ENCODE data around the gene RAB10.
"Not testable (repeated sequence)": the region's sequence is repeated elsewhere in the genome, so short reads cannot be mapped to it uniquely, and the experiment has no call there.

RAB10 gene

DNA sequence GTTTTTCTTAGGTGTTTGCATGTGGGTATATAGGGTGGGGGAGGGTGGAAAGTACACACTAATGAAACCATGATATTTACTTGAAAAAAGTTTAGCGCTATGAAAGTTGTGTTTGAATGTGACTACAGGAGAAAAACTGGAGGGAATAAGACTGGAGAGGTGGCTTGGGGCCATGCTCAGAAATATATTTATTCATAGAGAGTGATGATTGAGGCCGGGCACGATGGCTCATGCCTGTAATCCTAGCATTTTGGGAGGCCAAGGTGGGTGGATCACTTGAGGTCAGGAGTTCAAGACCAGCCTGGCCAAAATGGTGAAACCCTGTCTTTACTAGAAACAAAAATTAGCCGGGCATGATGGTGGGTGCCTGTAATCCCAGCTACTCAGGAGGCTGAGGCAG lies 55.0 kb downstream of the RAB10 start:
- not testable (repeated sequence) for DNase-seq (ENCODE audit: low read depth, low spot score)

DNA sequence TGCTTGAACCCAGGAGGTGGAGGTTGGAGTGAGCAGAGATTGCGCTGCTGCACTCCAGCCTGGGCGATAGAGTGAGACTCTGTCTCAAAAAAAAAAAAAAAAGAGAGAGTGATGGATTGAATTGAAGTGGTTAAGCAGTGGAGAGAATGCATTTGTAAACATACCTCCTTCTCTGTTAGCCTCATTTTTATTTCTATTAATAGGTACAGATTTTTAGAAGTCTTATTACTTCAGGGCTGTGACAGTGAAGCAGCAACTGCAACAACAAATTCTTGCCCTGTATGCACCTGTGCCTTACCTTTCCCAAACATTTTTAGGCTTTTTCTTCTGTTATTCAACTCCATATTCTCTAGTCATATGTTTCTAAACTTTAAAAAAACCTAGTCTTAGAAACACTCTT lies 55.5 kb downstream of the RAB10 start:
- no peak for DNase-seq (ENCODE audit: low read depth, low spot score)

DNA sequence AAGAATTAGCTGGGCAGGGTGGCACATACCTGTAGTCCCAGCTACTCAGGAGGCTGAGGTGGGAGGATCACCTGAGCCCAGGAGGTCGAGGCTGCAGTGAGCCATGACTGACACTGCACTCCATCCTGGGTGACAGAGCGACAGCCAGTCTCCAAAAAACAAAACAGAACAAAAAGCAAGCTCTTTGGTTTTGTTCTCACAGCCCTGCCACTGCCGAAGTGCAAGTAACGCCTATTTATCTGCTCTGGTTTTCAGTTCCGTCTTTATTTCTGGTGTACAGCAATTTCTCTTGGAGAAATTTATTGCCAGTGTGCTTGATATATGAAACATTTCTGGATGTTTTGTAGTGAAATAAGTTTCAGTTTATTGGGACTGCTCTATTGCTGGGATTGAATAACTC lies 61.9 kb downstream of the RAB10 start:
- no peak for DNase-seq (ENCODE audit: low read depth, low spot score)

DNA sequence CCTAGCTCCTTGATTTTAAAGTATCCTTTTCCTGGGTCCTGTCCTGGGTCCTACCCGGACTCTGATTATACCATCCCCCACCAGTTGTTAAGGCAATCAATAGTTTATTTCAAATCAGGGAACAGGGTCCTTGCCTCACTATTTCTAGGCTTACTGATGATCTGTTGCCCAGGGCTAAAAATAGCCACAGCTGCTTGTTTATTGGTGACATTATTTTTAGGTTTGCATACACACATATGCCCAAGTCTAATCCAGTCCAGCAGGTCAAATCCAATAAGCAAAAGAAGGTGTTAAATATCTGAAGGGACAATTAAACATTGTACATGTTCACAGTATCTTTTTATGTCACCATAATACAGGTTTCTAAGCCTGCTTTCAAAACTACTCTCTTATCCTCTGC lies 66.0 kb downstream of the RAB10 start:
- no peak for DNase-seq (ENCODE audit: low read depth, low spot score)

DNA sequence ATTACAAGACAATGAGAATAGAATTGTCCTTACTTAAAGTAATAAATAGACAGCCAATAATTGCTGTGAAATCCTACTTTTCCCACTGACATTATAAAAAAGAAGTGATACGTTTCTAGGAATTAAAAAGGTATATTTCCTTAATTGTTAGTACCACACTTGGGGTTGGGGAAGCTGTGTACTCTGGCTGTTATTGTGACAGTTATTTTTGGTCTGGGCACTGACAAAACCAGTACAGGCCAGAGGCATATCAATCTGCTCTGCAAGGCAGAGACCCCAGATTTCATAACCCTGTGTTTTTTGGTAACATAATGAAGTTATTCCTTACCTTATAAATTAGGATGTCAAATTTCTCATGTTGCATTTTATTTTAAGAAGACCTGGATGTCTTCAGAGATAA lies 66.5 kb downstream of the RAB10 start:
- no peak for DNase-seq (ENCODE audit: low read depth, low spot score)

DNA sequence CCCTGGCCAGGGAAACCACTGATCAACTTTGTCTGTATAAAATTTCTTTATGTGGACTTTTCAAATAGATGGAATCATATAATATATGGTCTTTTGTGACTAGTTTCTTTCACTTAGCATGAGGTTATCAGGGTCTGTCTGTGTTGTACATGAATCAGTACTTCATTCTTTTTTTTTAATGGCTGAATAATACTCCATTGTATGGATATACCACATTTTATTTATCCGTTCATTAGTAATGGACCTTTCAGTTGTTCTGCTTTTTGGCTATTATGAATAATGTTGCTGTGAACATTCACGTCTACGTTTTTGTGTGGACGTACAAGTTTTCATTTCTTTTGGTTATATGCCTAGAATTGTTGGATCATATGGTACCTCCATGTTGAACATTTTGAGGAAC lies 69.9 kb downstream of the RAB10 start:
- no peak for DNase-seq (ENCODE audit: low read depth, low spot score)

DNA sequence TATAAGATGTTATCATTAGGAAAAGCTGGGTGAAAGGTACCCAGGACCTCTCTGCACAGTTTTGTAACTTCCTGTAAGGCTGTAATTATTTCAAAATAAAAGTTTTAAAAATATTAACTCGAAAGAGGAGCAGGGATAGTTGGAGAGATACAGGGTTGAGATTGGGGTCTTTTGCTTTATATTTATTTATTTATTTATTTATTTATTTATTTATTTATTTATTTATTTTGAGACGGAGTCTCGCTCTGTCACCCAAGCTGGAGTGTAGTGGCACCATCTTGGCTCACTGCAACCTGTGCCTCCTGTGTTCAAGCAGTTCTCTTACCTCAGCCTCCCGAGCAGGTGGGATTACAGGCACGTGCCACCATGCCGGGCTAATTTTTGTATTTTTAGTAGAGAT lies 74.8 kb downstream of the RAB10 start:
- not testable (repeated sequence) for DNase-seq (ENCODE audit: low read depth, low spot score)

DNA sequence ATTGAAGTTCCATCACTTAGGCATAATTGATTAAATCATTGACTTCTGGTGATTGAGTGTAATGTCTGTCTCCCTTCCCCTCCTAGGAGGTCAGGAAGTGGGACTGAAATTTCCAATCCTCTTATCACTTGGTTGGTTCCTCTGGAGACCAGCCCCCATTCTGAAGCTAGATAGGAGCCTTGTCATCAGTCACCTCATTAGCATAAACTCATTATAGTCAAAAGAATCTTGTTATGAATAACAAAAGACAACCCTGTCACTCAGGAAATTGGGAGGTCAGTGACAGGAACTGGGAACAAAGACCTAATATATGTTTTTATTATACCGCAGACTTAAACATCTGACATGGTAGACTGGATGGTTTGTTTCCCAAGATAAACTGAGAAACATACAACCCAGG lies 78.3 kb downstream of the RAB10 start:
- DNase-seq (ENCODE audit: low read depth, low spot score), result no peak

DNA sequence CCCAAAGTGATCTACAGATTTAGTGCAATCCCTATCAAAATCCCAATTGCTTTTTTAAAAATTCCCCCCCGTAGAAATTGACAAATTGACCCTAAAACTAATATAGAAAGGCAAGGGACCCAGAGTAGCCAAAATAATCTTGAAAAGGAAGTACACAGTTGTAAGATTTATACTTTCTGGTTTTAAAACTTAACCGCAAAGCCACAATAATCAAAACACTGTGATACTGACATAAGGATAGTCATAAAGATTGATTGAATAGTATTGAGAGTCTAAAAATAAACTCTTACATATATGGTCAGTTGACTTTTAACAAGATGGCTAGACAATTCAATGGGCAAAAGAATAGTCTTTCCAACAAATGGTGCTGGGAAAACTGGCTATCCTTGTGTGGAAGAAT lies 80.3 kb downstream of the RAB10 start:
- no peak for DNase-seq (ENCODE audit: low read depth, low spot score)

DNA sequence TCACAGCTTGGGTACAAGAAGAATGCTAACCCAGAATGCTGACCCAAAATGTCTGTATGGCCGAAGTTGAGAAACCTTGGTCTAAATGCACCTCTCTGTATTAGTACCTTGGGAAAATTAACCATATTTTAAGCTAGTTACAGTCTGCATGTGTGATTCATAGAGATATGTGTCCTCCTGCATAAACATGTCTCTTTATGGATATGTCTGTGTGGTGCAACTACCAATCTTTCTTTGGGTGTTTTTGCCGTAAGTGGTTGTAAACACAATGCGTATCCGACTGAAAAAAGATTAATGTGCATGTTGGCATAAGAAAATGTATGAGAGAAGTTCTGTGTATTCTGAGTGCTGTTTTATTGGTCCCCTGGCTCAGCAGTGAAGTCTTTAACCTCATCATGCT lies 84.8 kb downstream of the RAB10 start:
- no peak for DNase-seq (ENCODE audit: low read depth, low spot score)

DNA sequence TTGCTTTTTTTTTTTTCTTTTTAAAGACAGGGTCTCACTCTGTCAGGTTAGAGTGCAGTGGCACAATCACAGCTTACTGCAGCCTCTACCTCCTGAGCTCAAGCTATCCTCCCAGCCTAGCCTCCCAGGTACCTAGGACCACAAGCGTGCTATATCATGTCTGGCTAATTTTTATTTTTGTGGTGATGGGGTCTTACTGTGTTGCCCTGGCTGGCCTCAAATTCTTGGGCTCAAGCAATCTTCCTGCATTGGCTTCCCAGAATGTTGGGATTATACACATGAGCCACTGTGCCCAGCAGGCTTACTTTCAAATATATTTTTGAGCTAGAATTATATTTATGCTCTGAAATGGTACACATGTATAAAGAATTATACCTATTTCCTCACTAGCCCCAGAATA lies 85.6 kb downstream of the RAB10 start:
- no peak for DNase-seq (ENCODE audit: low read depth, low spot score)

DNA sequence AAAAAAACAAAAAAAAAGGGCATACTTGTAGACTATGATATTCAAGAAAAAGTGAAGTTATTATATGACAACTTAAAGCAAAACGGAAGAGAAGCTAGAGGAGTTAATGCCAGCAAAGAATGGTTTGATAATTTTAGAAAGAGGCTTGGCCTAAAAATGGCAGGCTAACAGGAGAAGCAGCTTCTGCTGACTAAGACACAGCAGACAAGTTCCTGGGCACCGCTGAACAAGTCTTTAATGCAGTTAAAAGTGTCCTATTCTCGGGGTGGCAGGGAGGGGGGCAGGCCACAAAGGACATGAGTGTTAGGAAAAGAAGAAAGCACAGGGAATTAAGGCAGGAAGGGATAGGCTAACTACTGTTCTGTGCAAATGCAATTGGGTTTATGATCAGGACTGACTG lies 88.7 kb downstream of the RAB10 start:
- no peak for DNase-seq (ENCODE audit: low read depth, low spot score)

DNA sequence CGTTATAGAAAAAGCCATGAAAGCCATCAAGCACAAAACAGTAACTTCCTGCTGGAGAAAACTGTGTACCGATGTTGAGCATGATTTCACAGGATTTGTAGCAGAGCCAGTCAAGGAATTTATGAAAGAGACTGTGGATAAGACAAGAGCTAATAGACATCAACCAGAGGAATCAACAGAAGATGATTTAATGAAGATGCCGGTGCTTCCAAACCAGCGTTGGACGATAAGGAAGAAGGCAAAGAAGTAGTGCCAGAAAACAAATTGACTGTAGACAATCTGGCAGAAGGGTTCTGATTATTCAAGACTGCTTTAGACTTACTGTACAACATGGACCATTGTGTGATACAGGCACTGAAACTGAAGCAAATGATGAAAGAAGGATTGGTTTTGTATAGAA lies 89.5 kb downstream of the RAB10 start:
- no peak for DNase-seq (ENCODE audit: low read depth, low spot score)

DNA sequence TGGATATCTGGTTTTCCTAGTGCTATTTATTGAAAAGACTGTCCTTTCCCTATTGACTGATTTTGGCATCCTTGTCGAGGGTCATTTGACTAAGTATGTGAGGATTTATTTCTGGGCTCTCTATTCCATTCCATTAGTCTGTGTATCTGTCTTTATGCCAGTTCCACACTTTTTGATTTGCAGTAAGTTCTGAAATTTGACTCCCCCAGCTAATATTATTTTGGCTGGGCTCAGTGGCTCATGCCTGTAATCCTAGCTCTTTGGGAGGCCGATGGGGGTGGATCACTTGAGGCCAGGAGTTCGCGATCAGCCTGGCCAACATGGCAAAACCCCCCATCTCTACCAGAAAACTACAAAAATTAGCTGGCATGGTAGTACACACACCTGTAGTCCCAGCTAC lies 92.2 kb downstream of the RAB10 start:
- DNase-seq (ENCODE audit: low read depth, low spot score), result no peak

DNA sequence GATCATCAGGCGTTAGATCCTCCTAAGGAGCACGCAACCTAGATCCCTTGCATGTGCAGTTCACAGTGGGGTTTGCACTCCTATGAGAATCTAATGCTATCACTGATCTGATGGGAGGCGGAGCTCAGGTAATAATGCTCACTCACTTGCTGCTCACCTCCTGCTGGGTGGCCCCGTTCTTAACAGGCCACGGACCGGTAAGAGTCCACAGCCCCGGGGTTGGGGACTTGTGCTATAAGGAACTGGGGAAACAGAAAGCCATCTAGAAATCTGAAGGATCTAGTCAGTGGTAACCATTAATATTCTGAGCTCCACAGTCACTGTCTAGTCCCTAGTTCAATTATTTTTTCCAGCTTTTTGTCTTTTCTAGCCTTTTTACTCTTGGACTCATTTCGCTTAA lies 94.3 kb downstream of the RAB10 start:
- DNase-seq (ENCODE audit: low read depth, low spot score), result no peak

DNA sequence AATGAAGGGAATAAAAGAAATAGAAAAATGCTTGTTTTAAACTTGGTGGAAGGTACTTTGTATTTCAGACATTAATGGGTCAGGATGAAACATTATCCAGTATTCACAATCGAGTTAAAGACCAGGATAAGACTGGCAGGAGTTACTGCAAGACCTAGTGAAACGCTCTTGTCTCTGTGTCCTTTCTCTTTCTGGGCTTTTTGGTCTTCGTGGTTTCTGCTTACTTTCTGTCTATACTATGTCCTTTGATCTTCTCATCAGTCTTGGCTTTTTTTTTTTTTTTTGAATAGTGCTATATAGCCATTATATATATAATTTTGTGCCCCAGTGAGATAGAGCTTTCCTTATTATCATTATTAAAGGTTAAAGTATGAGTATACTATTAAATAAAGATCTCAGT lies 96.9 kb downstream of the RAB10 start:
- no peak for DNase-seq (ENCODE audit: low read depth, low spot score)

DNA sequence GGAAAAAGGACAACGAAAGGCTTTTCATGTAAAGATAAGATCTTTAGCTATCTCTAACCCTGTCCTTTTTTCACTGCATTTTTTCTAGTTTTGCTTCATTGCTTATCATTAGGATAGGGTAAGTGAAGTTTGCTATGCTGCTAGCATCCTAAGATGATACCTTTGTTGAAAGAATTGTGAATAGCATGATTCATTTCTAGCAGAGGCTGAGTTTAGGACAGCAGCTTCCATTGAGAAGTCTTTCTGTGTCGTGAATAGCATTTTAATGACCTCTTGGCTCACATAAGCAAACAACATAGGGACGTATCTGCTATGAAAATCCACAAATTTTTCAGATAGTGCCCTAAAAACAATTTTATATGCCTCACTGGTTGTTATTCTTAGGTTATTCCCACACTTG lies 102.6 kb downstream of the RAB10 start:
- DNase-seq (ENCODE audit: low read depth, low spot score), result no peak

DNA sequence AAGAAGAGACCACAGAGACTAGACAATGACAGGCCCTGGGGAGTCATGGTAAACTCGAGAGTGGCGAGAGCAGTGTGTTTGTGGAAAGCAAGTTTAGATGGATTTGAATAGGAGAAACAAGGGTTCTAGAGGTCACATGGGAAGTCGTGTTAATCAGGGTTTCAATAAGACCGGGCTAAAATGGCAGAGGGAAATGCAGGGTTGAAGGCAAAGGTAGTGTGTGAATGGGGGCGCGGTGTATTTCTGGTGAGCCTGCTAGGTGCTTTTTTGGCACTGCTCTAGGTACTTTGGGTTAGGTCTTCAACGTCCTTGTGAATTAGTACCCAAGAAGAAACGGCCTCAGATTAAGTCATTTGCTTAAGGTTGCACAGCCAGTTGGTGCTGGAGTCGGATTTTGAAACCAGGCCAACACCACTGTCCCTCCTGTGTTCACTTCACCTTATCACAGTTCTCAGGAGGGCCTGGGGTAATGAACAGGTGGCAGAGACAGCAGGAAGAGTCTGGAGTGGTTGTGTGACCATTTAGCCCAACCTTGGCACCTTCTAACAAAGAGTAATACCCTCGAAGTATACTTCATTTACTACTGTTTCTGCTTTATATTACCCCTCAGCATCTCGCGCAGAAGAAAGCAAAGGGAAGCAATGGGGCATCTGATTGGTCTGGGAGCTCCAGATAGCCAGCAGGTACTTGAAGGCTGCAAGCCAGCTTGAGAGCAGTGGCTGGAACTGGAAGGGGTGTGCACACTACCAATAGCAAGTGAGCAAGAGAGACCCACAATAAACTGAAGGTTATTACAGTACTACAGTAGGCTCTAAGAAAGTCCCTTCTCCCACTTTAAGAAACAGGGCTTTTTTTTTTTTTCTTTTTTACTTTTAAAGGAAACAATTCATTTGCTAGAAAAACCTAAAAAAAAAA lies 105.6 kb downstream of the RAB10 start:
- no peak for DNase-seq (ENCODE audit: low read depth, low spot score)

DNA sequence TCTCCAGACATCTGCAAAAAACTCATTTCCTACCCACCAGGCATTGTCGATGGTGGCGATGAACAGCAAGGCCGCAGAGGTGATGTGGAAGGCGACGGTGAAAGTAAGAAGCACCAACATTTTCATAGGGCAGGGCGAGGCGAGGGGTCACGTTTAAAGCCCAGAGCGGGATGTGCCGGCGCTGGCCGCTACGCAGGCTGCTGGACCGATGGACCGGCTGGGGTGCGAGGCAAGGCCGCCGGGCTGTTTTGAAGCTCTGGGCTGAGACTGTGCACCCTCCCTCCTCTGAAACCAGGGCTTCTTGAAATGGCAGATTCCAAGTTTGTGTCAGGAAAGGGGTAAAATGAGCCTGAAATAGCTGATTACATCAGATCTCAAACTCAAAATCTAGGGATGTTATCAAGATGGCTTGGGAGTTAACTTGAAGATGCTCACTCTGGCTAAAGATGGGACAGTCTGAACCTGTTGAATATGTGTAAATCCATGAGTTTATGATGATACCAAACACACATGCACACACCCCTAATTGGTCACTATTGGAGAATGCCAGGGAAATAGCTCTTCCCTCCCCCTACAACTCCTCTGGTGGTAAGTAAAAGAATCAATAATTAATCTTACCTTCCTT lies 107.4 kb downstream of the RAB10 start:
- DNase-seq (ENCODE audit: low read depth, low spot score), result no peak

DNA sequence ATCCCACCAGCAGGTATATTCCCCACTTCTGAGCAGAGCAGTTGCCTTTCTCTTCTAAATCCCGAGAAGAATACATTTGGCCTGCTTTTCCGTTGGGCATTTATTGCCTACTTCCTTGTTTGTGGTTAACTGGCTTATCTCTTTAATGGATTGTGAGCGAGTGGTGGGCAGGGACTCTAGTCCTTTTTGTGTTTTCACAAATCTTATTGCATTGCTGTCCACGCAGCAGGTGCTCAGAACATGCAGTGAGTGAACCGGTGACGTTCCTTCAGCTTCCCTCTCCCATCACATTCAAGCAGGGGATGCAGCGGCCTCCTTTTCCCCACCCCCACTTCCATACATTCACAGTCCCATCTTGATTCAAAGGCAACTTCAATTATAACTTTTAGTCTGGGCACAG lies 110.1 kb downstream of the RAB10 start:
- no peak for DNase-seq (ENCODE audit: low read depth, low spot score)

DNA sequence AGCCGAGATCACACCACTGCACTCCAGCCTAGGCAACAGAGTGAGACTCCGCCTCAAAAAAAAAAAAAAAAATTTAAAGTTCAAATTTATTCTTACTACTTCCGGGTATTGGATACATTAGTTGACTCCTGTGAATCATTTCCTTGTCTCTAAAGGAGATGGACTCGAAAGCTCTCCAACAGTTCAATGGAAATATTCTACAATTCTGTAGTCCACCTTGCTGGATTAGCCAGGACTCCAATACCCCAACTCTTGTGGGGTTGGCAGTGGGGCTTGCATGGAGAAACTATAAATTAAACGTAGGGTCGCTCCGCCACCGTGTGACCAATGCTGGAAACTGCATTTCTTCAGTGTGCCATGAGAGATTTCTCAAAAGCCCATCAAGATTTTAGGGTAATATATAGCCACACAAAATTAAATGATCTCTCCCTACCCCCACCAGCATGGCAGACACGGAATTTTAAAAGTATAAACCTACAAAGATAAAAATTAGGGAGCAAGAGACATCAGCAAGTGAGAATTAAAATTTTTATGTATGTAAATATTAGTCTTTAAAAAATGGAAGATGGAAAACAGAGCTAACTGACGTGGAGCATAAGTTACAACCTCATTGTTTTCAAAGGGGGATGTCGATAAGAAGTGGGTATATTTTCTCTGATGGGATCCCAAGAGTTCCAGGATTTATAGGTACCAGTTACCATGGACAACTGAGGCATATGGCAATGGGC lies 111.2 kb downstream of the RAB10 start:
- no peak for DNase-seq (ENCODE audit: low read depth, low spot score)

DNA sequence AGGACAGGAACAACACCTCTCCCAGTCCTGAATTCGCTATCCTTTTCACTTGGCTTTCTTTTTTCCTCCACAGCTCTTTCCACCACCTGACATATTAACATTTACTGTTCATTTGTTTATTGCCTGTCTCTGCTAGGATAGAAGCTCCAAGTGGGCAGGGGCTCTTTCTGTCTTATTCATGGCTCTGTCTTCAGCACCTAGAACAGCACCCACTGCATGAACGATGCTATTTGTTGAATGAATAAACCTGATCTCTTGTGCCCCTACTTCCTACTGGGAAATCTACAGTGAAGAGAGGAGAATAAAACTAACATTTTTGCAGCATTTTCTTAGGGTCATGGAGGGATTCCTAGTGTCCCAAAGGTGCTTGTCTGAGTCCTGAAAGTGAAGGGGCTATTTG lies 114.6 kb downstream of the RAB10 start:
- DNase-seq (ENCODE audit: low read depth, low spot score), result no peak

DNA sequence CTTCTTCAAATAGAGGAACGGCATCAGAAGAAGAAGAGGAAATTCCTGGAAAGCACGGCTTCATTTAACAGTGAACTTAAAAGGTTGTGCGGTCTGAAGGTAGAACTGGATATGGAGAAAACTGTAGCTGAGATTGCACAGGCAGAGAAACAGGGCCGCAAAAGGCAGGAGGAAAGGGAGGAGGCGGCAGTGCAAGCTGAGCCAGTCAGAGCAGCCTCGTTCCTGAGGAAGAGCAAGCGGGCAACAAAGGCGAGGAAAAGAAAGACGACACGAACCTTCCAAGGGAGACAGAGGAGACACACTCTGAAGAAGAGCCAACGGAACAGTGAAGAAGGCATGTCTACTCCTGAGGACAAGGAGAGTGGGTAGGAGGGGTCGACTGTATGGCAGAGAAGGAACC lies 116.4 kb downstream of the RAB10 start:
- no peak for DNase-seq (ENCODE audit: low read depth, low spot score)

All from brain pericyte (primary cell).